Memory B cell (primary cell): Measurements from ENCODE around the gene TBC1D20.
"Not testable (repeated sequence)": the region's sequence is repeated elsewhere in the genome, so short reads cannot be mapped to it uniquely, and the experiment has no call there.

Experiments
- ATAC-seq: fragments of 150-1000 bp; cut with Tn5 transposase; 2 replicates; pipeline ENCODE4 v1.10.0; 2021; ENCODE audit warnings: low read depth, mild to moderate bottlenecking, moderate library complexity
- DNase-seq, 2 donors: peaks; one replicate each; pipeline ENCODE4 v3.0.0; 2022; ENCODE audit warnings: low spot score in 2 of 2
- H3K27ac Mint-ChIP-seq: one replicate; pipeline ENCODE4 v1.8.0; 2022; ENCODE audit warnings: mild to moderate bottlenecking, moderate library complexity, mixed read lengths
- H3K27me3 Mint-ChIP-seq: one replicate; pipeline ENCODE4 v1.8.0; 2022; ENCODE audit warnings: mixed read lengths
- H3K36me3 Mint-ChIP-seq: one replicate; pipeline ENCODE4 v1.8.0; 2022; ENCODE audit warnings: mild to moderate bottlenecking, mixed read lengths
- H3K4me1 Mint-ChIP-seq: one replicate; pipeline ENCODE4 v1.8.0; 2022; ENCODE audit warnings: mixed read lengths
- H3K4me3 Mint-ChIP-seq: one replicate; pipeline ENCODE4 v1.8.0; 2022; ENCODE audit warnings: mild to moderate bottlenecking, moderate library complexity, mixed read lengths
- H3K9me3 Mint-ChIP-seq: one replicate; pipeline ENCODE4 v1.8.0; 2022; ENCODE audit warnings: mixed read lengths

The TBC1D20 gene, protein sequence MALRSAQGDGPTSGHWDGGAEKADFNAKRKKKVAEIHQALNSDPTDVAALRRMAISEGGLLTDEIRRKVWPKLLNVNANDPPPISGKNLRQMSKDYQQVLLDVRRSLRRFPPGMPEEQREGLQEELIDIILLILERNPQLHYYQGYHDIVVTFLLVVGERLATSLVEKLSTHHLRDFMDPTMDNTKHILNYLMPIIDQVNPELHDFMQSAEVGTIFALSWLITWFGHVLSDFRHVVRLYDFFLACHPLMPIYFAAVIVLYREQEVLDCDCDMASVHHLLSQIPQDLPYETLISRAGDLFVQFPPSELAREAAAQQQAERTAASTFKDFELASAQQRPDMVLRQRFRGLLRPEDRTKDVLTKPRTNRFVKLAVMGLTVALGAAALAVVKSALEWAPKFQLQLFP

DNA sequence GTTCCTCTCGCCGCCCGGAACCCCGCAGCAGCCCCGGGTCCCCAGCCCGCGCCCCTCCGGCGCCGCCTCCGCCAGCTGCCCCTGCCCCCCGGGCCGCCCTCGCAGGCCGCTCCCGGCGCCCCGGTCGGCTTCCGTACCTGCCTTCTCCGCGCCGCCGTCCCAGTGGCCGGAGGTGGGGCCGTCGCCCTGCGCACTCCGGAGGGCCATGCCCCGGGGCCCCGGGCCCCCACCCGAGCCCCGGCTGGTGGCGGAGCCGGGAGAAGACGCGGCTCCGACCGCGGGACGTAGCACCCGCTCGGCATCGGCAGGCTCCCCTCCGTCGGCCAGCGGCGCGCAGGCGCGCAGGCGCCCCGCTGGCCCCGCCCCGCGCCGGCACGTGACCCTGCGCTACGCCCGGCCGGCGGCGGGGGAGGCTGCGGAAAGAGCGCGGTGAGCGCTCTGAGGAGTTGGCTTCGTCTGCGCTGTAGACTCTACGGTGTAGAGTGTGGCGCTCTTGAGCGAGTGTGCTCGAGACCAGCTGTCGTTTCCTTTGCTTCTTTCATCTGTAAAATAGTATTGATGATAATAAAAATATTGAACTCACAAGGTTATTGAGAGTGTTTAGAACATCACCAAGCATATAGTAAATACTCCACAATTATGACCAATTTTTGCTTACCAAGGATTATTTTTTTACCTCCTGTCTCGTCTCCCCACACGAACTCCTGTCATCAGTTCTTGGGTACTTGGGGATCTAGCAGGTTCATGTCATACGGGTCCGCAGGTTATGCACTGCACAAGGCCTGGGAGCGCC is at the start of gene TBC1D20:
TSS of gene TBC1D20 (minus strand) at position 335 of the 793 bp plus-strand sequence. CDS start at position 207, 128 bp downstream.
- Mint-ChIP-seq H3K27ac (peak within 1 kb of the TSS; percentile 88), H3K9me3 (no peaks in the 10 kb centered on the region)
- ATAC-seq: peak; percentile 94

DNA sequence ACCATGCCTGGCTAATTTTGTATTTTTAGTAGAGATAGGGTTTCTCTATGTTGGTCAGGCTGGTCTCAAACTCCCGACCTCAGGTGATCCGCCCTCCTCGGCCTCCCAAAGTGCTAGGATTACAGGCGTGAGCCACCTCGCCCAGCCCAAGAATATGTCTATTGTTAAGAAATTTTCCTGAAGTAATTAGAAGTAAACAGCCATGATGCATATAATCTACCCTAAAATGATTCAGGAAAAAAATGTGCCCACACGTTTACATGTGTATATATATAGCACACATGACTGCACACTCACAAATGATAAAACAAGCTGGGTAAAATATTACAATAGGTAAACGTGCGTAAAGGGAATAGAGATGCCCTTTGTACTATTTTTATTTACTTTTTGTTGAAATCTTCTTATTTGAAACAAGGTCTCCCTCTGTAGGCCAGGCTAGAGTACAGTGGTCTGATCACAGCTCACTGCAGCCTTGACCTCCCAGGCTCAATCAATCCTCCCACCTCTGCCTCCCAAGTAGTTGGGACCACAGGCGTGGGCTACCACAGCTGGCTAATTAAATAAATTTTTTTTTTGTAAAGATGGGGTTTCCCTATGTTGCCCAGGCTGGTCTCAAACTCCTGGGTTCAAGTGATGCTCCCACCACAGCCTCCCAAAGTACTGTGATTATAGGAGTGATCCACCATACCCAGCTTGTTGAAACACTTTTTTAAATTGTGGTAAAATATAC is 48.2 kb upstream of the TBC1D20 start:
- peaks cover 46% of the 10 kb centered on the region for H3K4me1 Mint-ChIP-seq
- ATAC-seq, H3K4me3 Mint-ChIP-seq, H3K27me3 Mint-ChIP-seq, H3K27ac Mint-ChIP-seq, DNase-seq, H3K9me3 Mint-ChIP-seq: not testable (repeated sequence)
- H3K36me3 Mint-ChIP-seq: peaks cover 18% of the 10 kb centered on the region

More for the DNA sequence above, at the start of gene TBC1D20:
- Mint-ChIP-seq H3K36me3 (peaks cover 2% of the 10 kb centered on the region), H3K27me3 (peaks cover 2% of the 10 kb centered on the region), H3K4me1 (peaks cover 21% of the 10 kb centered on the region), H3K4me3 (peak within 1 kb of the TSS; percentile 93)
- DNase-seq: peak; percentile 81 to 85

DNA sequence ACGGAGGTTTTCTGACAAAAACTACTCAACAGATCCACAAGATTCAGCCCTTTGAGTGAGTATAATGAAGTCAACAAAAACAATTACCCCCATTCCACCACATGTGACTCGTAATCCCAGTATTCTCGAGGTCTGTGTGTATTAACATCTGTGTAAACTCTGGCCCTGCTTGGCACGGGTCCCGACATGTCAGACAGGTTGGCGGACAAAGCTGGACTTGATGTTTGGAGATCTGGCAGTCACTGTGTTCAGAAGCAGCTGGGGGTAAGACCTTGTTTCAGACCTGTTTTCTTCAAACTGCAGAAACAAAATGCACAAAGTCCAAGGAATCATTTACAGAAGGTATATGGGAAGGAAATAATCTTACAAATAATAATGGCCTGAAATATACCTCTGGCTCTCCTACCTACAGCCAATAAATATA is 46.0 kb upstream of the TBC1D20 start:
- not testable (repeated sequence) for DNase-seq, H3K9me3 Mint-ChIP-seq, H3K4me3 Mint-ChIP-seq, H3K27me3 Mint-ChIP-seq, H3K27ac Mint-ChIP-seq, ATAC-seq
- H3K4me1 Mint-ChIP-seq: peaks cover 29% of the 10 kb centered on the region
- H3K36me3 Mint-ChIP-seq: peaks cover 16% of the 10 kb centered on the region

DNA sequence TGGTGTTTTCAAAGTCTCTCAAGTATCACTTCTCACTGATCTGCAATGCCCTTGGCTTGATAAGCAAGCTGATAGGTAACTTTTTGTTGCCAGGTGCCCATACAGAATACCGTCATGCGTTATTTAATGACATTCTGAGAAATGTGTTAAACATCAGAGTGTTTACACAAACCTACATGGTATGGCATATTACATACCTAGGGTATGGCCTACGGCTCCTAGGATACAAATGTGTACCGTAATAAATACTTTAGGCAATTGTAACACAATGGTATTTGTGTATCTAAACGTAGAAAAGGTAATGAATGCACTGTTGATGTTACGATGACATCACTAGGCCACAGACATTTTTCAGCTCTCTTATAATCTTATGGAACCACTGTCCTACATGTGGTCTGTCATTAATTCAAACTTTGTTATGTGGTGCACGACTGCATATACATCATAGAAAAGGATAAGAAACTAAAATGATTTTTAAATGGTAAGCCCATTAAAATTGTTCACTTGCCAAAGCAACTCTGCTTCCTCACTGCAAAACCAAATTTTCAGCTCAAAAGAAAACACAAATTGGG is 45.5 kb upstream of the TBC1D20 start:
- Mint-ChIP-seq H3K4me3 (no peak overlapping the region), H3K36me3 (peaks cover 21% of the 10 kb centered on the region), H3K9me3 (no peaks in the 10 kb centered on the region), H3K27ac (no peak overlapping the region), H3K4me1 (peaks cover 26% of the 10 kb centered on the region), H3K27me3 (no peaks in the 10 kb centered on the region)
- no peak for ATAC-seq
- no peak for DNase-seq

DNA sequence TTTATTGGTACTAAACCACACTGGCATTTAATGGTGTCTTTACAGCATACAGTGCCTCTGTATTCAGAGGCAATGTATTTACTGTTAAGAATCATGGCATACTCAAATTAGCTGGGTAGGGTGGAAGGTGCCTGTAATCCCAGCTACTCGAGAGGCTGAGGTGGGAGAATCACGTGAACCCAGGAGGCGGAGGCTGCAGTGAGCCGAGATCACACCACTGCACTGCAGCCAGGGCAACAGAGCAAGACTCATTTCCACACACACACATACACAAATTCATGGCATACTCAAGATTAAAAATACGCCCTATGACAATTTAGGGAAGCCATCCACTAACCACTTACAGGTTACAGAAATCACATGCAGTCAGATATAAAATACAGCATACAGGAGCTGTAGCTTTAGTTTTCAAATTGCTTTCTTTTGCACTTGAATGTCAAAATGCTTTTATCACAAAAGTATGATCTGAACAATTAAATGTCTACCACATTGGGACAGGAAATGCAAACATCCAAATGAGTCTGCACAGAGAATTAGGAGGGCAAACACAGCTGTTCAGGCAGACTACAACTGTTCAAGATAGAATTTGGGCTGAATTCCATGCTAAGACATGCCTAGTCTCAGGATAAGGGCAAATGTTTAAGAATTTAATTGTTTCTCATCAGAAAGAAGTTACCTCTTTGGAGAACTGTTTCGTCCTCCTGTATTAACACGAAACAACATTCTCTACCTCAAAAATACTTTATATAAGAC is 44.8 kb upstream of the TBC1D20 start:
- Mint-ChIP-seq H3K36me3 (peaks cover 24% of the 10 kb centered on the region), H3K4me1 (peaks cover 23% of the 10 kb centered on the region), H3K4me3 (no peak overlapping the region), H3K27me3 (no peaks in the 10 kb centered on the region), H3K27ac (no peak overlapping the region), H3K9me3 (no peaks in the 10 kb centered on the region)
- ATAC-seq: no peak
- DNase-seq: no peak

DNA sequence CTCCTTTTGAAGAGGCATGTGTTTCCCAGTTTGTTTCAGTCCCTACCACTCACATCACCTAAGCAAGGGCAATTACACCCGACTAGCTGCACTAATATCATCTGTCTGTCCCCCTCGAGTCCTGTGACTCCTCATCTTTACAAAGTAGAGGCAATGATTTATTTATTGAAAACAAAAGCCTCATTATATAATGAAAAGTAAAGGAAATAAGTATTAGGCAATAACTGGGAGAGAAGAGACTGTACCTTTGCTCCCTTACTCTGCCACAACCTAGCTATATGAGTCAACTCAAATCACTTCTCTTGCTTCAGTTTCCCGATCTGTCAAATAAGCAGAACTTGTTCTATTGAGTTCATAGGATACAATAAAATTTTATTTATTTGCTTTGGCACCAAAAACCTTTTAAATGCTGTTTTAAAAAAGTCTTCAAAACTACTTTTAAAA is 42.3 kb upstream of the TBC1D20 start:
- ATAC-seq: no peak
- Mint-ChIP-seq H3K36me3 (peaks cover 23% of the 10 kb centered on the region), H3K27me3 (no peaks in the 10 kb centered on the region), H3K4me1 (peaks cover 1% of the 10 kb centered on the region), H3K9me3 (no peaks in the 10 kb centered on the region), H3K27ac (no peak overlapping the region), H3K4me3 (no peak overlapping the region)
- DNase-seq: no peak

DNA sequence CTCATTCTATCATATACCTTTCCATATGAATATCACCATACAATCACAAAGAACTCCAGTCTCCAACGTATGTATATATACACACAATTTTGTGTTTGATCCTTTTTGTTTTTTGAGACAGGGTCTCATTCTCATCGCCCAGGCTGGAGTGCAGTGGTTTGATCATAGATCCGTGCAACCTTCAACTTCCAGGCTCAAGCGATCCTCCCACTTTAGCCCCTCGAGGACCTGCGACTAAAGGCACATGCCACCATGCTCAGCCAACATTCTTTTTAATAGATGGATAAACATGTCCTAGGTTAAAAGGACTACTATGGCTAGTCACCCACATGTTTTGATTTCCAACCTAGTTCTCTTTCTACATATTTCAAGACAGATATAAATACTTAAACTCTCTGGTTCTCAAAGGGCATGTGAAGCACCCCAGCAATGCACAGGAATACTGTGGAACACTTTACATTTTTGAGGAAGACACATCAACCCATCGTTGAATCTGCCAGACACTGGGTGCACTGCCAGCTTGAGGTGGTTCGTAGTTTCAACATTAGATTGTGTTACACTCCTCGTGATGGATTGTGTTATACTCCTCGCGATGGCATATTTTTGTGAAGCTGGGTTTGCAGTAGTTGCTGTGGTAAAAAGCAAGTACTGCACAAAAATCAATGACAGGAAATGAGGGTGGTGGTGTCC is 40.9 kb upstream of the TBC1D20 start:
- H3K4me3 Mint-ChIP-seq: no peak overlapping the region
- DNase-seq (no peak), ATAC-seq (no peak)
- no peaks in the 10 kb centered on the region for H3K9me3 Mint-ChIP-seq
- no peaks in the 10 kb centered on the region for H3K27me3 Mint-ChIP-seq
- H3K36me3 Mint-ChIP-seq: peaks cover 25% of the 10 kb centered on the region
- H3K27ac Mint-ChIP-seq: no peak overlapping the region
- H3K4me1 Mint-ChIP-seq: no peaks in the 10 kb centered on the region

DNA sequence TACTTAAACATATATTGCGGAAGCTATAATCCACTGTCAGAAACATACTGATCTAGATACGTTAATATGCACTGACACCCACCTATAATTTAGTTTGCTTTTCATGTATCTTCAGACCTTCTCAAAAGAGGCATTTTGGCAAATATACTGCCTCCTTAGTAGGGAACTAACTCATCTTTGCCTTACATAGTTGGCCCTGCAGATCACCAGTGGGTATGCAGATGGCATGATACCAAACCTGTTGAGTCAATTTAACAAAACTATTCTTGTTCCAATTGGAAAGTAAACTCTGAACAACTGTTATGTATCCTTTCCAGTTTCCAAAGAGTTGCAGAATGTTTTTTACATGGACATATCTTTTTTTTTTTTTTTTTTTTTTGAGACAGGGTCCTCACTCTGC is 35.6 kb upstream of the TBC1D20 start:
- Mint-ChIP-seq H3K4me3 (no peak overlapping the region), H3K27me3 (no peaks in the 10 kb centered on the region), H3K4me1 (no peaks in the 10 kb centered on the region), H3K9me3 (no peaks in the 10 kb centered on the region), H3K27ac (no peak overlapping the region), H3K36me3 (peaks cover 19% of the 10 kb centered on the region)
- ATAC-seq (no peak), DNase-seq (no peak)

DNA sequence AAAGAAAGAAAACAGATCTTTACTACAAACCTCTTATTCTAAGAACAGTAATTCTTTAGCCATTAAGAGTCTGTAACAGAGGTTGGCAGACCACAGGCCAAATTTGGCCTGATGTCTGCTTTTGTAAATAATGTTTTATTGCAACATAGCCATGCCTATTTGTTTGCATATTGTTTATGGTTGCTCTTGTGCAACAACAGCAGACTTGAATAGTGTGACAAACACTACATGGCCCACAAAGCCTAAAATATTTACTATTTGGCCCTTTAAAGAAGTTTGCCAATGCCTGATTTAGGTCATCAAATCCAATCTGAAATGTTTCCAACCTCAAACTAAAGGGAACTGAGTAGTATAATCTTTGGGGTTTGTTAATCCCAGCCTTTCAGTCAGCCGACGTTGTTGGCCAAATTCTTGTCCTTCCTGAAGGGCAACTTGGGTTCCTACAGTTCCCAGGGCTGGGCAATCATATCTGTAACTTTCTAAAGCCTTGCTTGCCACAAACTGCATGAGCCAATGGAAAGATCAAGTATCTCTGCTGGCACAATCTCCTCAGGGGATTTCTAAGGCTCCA is 33.9 kb upstream of the TBC1D20 start:
- H3K27me3 Mint-ChIP-seq: no peaks in the 10 kb centered on the region
- no peak for DNase-seq
- ATAC-seq: no peak
- no peak overlapping the region for H3K27ac Mint-ChIP-seq
- H3K4me1 Mint-ChIP-seq: no peaks in the 10 kb centered on the region
- H3K36me3 Mint-ChIP-seq: peaks cover 20% of the 10 kb centered on the region
- no peaks in the 10 kb centered on the region for H3K9me3 Mint-ChIP-seq
- no peak overlapping the region for H3K4me3 Mint-ChIP-seq

DNA sequence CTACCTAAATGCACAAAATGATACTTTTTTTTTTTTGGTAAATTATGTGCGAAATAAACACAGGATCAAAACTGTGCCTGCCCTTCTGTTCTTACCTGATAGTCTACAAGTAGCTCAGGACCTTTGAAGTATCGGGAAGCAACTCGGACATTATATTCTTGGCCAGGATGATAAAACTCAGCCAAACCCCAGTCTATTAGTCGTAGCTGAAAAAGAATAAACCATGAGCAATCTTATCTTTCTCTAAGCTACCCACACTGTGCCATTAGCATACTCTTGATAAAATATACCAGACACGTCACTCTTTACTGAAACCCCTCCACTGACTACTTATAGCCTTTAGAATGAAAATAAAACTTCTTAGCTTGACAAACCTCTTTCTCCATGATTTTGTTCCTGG is 29.8 kb upstream of the TBC1D20 start:
- Mint-ChIP-seq H3K4me3 (no peak overlapping the region), H3K4me1 (no peaks in the 10 kb centered on the region), H3K36me3 (peaks cover 19% of the 10 kb centered on the region), H3K9me3 (no peaks in the 10 kb centered on the region), H3K27ac (peak overlapping the region; percentile 32), H3K27me3 (no peaks in the 10 kb centered on the region)
- DNase-seq: no peak
- no peak for ATAC-seq

DNA sequence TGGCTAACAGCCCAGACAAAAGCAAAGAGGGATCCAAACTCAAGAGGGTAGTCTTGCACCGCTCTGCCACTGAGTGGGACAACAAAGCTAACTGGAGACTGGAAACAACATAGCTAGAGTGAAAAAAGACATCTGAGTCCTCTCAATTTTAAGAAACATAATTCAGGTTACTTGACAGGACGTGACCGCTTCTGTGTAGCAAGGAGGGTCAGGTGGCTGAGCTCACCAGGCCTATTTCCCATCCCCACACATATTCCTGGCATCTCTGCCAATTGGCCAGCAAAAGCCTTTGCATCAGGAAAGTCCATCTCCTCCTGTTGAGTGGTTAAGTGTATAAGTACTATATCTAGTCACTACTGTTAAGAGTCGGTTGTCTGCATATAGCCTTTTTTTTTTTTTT is 25.3 kb upstream of the TBC1D20 start:
- H3K27me3 Mint-ChIP-seq: no peaks in the 10 kb centered on the region
- H3K27ac Mint-ChIP-seq: no peak overlapping the region
- ATAC-seq (no peak), DNase-seq (no peak)
- H3K9me3 Mint-ChIP-seq: no peaks in the 10 kb centered on the region
- peaks cover 28% of the 10 kb centered on the region for H3K36me3 Mint-ChIP-seq
- no peak overlapping the region for H3K4me3 Mint-ChIP-seq
- no peaks in the 10 kb centered on the region for H3K4me1 Mint-ChIP-seq

DNA sequence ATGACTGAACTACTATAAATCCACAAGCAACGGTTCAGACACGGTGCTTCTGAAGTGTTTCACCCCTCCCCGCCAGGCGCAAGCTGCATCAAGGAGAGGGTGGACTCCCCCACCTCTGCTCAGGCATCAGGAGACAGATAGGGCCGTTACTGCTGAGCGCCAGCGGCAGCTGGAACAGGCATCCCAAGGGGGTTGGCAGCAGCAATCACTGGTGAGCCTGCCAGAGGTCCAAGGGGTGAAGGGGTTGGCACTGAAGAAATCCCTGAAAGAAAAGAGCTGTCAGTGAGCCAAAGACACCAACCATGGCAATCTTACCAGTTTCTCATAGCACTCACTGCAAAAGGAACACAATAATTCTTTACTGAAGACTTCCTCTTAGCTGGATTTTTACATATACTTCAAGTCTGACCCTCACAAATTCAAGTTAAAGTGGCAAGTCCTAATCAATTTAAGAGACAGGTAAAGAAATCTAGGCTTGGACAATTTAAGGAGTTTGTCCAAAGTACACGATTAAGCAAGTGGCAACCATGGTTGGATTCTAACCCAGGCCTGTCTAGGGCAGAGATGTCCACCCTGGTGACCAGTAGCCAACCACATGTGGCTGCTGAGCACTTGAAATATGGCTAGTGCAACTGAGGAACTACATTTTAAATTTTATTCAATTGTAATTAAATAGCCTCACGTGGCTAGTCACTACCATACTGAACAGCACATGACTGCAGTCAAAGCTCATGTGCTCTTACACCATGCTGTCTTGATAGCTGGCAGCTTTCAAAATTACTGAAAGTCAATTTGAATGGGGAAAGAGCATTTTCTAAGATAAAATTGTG is 21.7 kb upstream of the TBC1D20 start:
- H3K9me3 Mint-ChIP-seq: no peaks in the 10 kb centered on the region
- no peaks in the 10 kb centered on the region for H3K4me1 Mint-ChIP-seq
- DNase-seq: no peak
- peak overlapping the region; percentile 22 for H3K27ac Mint-ChIP-seq
- ATAC-seq: no peak
- H3K27me3 Mint-ChIP-seq: no peaks in the 10 kb centered on the region
- peaks cover 23% of the 10 kb centered on the region for H3K36me3 Mint-ChIP-seq
- H3K4me3 Mint-ChIP-seq: no peak overlapping the region
